ENCODE results near the gene DOCK2. TPM values are rescaled to one million over a fixed set of nuclear protein-coding genes. Genes with fewer than 3 reads are reported as not detected.

Gene DOCK2
- total and polyA plus RNA-seq, 5 experiments from 2014 or later = 59.5 to 182 (median 84.6) TPM

GRCh38 chr5:169696621-169697510 is 59.8 kb downstream of the DOCK2 start:
- DNase-seq = no peak
- peaks cover 8 to 94% (median 50%) of the 10 kb centered on the region in 3 donors for H3K36me3 Mint-ChIP-seq
- H3K4me3 Mint-ChIP-seq = no peak overlapping the region
- POLR2A ChIA-PET = no interaction called here
- no peak overlapping the region for H3K27ac Mint-ChIP-seq
- peaks cover 0 to 7% (median 4%) of the 10 kb centered on the region in 4 donors for H3K4me1 Mint-ChIP-seq
- H3K27me3 Mint-ChIP-seq = no peaks in the 10 kb centered on the region
- ATAC-seq = no peak
- no peaks in the 10 kb centered on the region for H3K9me3 Mint-ChIP-seq

DNA sequence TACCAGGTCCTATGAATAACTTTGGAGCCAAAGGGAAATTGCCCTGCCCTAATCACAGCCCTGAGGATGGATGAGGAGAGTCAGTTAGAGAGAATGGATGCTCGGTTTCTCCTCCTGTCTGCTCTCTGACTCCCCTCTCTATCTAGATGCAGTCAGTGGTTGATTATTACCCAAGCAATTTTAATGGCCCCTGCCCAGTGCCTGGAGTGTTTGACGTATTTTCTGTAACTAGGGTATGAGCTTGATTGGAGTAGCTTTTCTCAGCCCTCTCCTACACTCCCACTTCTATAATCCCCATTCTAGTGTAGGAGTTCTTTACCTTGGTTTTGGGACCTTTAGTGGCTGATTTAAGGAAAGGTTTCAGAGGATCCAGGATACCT is 60.4 kb downstream of the DOCK2 start:
- POLR2A ChIA-PET = no interaction called here
- H3K27ac Mint-ChIP-seq = no peak overlapping the region

DNA sequence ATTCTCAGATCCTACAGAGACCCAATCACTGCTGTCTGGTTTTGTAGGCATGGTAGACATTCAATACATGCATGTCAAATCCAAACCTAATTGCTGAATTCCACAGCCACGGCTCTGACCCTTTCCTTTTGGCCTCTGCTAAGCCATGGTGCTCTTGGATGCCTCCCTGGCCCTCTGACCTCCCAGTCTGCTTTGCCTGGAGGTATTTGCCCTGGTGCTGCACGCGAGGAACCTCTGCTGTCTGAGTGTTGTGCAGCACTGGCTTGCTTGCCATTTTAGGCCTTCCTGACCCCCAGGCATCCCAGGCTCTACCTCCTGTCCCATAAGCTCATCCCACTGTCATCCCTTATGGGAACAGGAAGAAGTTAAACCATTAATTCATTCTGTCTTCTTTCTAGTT is 60.9 kb downstream of the DOCK2 start:
- ATAC-seq (no peak), DNase-seq (no peak)
- no peaks in the 10 kb centered on the region for H3K9me3 Mint-ChIP-seq
- H3K4me3 Mint-ChIP-seq = no peak overlapping the region
- H3K27me3 Mint-ChIP-seq = no peaks in the 10 kb centered on the region
- POLR2A ChIA-PET = no interaction called here
- peaks cover 14 to 95% (median 53%) of the 10 kb centered on the region in 3 donors for H3K36me3 Mint-ChIP-seq
- H3K27ac Mint-ChIP-seq = no peak overlapping the region
- peaks cover 0 to 4% (median 4%) of the 10 kb centered on the region in 4 donors for H3K4me1 Mint-ChIP-seq

More for the DNA sequence above, 60.4 kb downstream of the DOCK2 start:
- Mint-ChIP-seq H3K36me3 (peaks cover 14 to 95% (median 54%) of the 10 kb centered on the region in 3 donors), H3K4me3 (no peak overlapping the region), H3K4me1 (peaks cover 0 to 7% (median 4%) of the 10 kb centered on the region in 4 donors), H3K27me3 (no peaks in the 10 kb centered on the region), H3K9me3 (no peaks in the 10 kb centered on the region)
- DNase-seq (no peak), ATAC-seq (no peak)

DNA sequence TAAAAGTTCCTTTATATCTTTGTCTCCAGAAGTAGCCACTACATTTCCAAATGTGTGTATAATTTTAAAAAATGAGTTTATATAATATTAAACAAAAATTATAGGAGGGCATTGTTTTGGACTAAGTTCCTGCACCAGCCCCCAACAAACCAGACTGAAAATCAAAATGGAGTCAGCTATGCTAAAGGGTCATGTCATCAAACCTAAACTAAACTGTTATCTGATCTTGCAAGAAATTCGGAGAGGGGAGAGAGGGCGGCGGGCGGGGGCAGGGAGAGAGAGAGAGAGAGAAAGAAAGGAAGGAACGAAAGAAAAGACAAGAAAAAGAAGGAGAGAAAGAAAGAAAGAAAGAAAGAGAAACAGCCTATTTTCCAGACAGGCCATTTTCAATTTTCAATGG is 63.5 kb downstream of the DOCK2 start:
- H3K9me3 Mint-ChIP-seq = no peaks in the 10 kb centered on the region
- H3K36me3 Mint-ChIP-seq = peaks cover 11 to 95% (median 58%) of the 10 kb centered on the region in 3 donors
- ATAC-seq (no peak), DNase-seq (no peak)
- H3K27me3 Mint-ChIP-seq = no peaks in the 10 kb centered on the region
- no peak overlapping the region for H3K27ac Mint-ChIP-seq
- POLR2A ChIA-PET = no interaction called here
- H3K4me1 Mint-ChIP-seq = no peaks in the 10 kb centered on the region
- H3K4me3 Mint-ChIP-seq = no peak overlapping the region

DNA sequence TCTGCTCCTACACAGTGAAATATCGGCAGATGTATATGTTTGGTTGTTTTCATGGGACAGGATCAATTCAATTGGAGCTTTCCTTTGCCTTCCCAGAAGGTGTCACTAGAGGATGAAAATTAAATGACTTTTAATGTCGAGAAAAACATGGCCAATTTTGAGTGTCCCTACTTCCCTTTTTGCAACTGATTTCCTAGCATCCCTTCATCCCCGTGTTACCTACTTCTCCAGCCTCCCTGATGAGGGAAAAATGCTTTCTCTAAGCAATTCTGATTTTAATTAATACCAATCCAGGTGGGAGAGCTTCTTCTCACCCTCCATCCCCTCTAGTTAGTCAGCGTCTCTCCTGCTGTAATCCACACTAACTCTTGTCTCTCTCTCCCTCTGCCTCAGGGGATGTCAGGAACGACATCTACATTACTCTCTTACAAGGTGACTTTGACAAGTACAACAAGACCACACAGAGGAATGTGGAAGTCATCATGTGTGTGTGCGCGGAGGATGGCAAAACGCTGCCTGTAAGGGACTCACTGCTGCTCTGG is 64.9 kb downstream of the DOCK2 start:
- peak overlapping the region in 2 of 10 donors; percentile 29 to 35 for H3K27ac Mint-ChIP-seq
- no peak overlapping the region for H3K4me3 Mint-ChIP-seq
- H3K9me3 Mint-ChIP-seq = no peaks in the 10 kb centered on the region
- no peak for DNase-seq
- POLR2A ChIA-PET = no interaction called here
- H3K4me1 Mint-ChIP-seq = peaks cover 0 to 2% (median 0%) of the 10 kb centered on the region in 4 donors
- peaks cover 8 to 93% (median 64%) of the 10 kb centered on the region in 3 donors for H3K36me3 Mint-ChIP-seq
- H3K27me3 Mint-ChIP-seq = no peaks in the 10 kb centered on the region
- ATAC-seq = no peak

GRCh38 chr5:169702693-169703481 is 65.8 kb downstream of the DOCK2 start:
- H3K27ac Mint-ChIP-seq = peak overlapping the region in 3 of 10 donors; percentile 29 to 74 (median 67)
- POLR2A ChIA-PET = no interaction called here
- H3K4me1 Mint-ChIP-seq = peaks cover 0 to 7% (median 0%) of the 10 kb centered on the region in 4 donors
- no peak overlapping the region for H3K4me3 Mint-ChIP-seq
- no peaks in the 10 kb centered on the region for H3K27me3 Mint-ChIP-seq
- H3K36me3 Mint-ChIP-seq = peaks cover 8 to 93% (median 60%) of the 10 kb centered on the region in 3 donors
- ATAC-seq (no peak), DNase-seq (no peak)
- H3K9me3 Mint-ChIP-seq = no peaks in the 10 kb centered on the region

DNA sequence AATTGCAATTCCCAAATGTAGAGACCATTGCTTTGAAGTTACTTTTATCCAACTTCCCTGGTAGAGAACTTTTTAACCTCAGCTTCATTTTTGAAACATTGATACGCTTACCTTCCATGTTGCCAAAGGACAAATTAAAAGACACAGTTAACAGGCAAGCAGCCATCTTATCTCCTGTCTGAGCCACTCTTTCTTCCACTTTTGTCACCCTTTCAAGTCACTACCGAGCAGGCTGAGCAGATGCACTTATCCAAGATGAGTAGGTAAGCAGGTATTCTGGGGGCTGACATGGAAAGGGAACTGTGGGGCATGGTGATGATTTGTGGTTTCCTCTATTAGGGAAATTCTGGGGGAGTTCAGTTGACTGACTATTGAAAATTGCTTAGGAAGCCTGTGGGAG is 66.7 kb downstream of the DOCK2 start:
- no peaks in the 10 kb centered on the region for H3K27me3 Mint-ChIP-seq
- no peak for DNase-seq
- no peaks in the 10 kb centered on the region for H3K9me3 Mint-ChIP-seq
- H3K27ac Mint-ChIP-seq = peak overlapping the region in 2 of 10 donors; percentile 27 to 67
- no peak overlapping the region for H3K4me3 Mint-ChIP-seq
- POLR2A ChIA-PET = no interaction called here
- H3K36me3 Mint-ChIP-seq = peaks cover 8 to 93% (median 63%) of the 10 kb centered on the region in 3 donors
- no peak for ATAC-seq
- H3K4me1 Mint-ChIP-seq = peaks cover 0 to 9% (median 0%) of the 10 kb centered on the region in 4 donors

DNA sequence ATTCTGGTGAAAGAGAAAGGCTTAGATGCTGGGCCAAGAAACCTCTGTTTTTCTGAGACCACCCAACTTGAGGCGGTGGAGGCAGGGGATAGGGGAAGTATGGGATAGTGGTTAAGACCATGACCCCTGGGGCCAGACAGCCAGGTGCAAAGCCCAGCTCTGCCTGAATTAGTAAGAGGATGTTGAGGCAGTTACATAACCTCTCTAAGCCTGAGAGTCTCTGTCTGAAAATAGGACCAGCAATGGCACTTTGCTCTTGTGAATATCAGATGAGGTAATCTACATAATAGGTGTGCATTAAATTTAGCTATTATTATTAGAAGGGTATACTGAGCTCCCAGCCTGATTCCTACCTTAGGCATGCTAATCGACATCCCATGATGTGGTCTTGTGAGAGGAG is 68.2 kb downstream of the DOCK2 start:
- Mint-ChIP-seq H3K4me3 (no peak overlapping the region), H3K9me3 (no peaks in the 10 kb centered on the region), H3K36me3 (peaks cover 8 to 94% (median 57%) of the 10 kb centered on the region in 3 donors), H3K4me1 (peaks cover 0 to 9% (median 0%) of the 10 kb centered on the region in 4 donors), H3K27me3 (no peaks in the 10 kb centered on the region), H3K27ac (peak overlapping the region in 2 of 10 donors; percentile 34 to 86)
- DNase-seq (no peak), ATAC-seq (no peak)
- POLR2A ChIA-PET = no interaction called here

- Mint-ChIP-seq H3K9me3 (no peaks in the 10 kb centered on the region), H3K36me3 (peaks cover 8 to 96% (median 55%) of the 10 kb centered on the region in 3 donors), H3K27me3 (no peaks in the 10 kb centered on the region), H3K27ac (no peak overlapping the region), H3K4me3 (no peak overlapping the region), H3K4me1 (peaks cover 0 to 11% (median 0%) of the 10 kb centered on the region in 4 donors)
- POLR2A ChIA-PET = no interaction called here
- DNase-seq (no peak), ATAC-seq (no peak)
These were observed 69.0 kb downstream of the DOCK2 start for GRCh38 chr5:169706071-169706470.

- DNase-seq (no peak), ATAC-seq (no peak)
- Mint-ChIP-seq H3K27ac (peak overlapping the region in 4 of 10 donors; percentile 28 to 76 (median 50)), H3K4me3 (no peak overlapping the region), H3K27me3 (no peaks in the 10 kb centered on the region), H3K36me3 (peaks cover 7 to 96% (median 56%) of the 10 kb centered on the region in 3 donors), H3K9me3 (no peaks in the 10 kb centered on the region), H3K4me1 (peaks cover 0 to 11% (median 0%) of the 10 kb centered on the region in 4 donors)
- POLR2A ChIA-PET = no interaction called here
These were observed 69.8 kb downstream of the DOCK2 start for GRCh38 chr5:169706758-169707450.

DNA sequence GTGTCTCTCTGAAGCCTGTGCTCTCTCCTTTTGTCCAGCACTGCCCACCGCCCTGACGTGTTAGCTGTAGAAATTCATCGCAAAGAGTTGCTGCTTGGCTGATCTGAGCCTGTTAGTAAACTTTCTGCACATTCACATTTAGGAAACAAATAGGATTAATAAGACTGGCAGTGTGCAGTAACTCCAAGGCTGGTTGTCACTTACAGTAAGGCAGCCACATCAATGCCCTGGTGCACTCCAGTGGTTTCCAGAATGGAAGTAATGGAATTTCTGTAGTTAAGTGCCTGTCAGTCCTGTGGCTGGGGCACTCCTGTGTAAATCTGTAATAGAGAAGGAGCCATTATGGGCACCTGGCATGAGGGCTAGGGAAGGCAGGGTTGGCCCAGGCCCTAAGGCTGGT is 70.6 kb downstream of the DOCK2 start:
- DNase-seq (no peak), ATAC-seq (no peak)
- POLR2A ChIA-PET = no interaction called here
- Mint-ChIP-seq H3K27me3 (no peaks in the 10 kb centered on the region), H3K36me3 (peaks cover 9 to 96% (median 58%) of the 10 kb centered on the region in 3 donors), H3K4me1 (peaks cover 0 to 11% (median 0%) of the 10 kb centered on the region in 4 donors), H3K4me3 (no peak overlapping the region), H3K27ac (peak overlapping the region in 2 of 10 donors; percentile 65 to 83), H3K9me3 (no peaks in the 10 kb centered on the region)

DNA sequence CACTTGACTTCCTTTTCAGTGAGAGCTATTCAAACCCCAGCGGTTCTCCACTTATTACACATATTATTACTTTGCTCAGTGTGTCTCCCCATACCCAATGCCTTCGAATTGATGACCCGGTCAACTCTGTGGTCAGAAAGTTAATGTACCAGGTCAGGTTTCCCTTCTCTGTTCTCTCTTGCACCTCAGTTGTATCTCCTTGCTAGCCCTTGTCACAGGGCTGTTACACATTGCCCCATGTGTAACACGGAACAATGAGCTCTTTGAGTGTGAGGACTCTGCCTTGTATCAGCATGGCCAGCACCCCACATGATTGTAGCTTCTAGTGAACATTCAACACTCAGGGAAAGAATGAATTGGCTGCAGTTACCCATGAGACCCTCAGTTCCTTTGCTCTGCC is 73.6 kb downstream of the DOCK2 start:
- Mint-ChIP-seq H3K27ac (peak overlapping the region in 1 of 10 donors; percentile 36), H3K4me1 (peaks cover 0 to 12% (median 0%) of the 10 kb centered on the region in 4 donors)

More for the DNA sequence above, 73.6 kb downstream of the DOCK2 start:
- ATAC-seq = no peak
- H3K36me3 Mint-ChIP-seq = peaks cover 11 to 97% (median 65%) of the 10 kb centered on the region in 3 donors
- no peaks in the 10 kb centered on the region for H3K9me3 Mint-ChIP-seq
- DNase-seq = no peak
- no peaks in the 10 kb centered on the region for H3K27me3 Mint-ChIP-seq
- H3K4me3 Mint-ChIP-seq = no peak overlapping the region
- POLR2A ChIA-PET = no interaction called here

All from naive thymus-derived CD8-positive, alpha-beta T cell (primary cell).